ENCODE measurements around the gene FHIP2A.
"Not testable (repeated sequence)": the region's sequence is repeated elsewhere in the genome, so short reads cannot be mapped to it uniquely, and the experiment has no call there.

The FHIP2A gene

DNA sequence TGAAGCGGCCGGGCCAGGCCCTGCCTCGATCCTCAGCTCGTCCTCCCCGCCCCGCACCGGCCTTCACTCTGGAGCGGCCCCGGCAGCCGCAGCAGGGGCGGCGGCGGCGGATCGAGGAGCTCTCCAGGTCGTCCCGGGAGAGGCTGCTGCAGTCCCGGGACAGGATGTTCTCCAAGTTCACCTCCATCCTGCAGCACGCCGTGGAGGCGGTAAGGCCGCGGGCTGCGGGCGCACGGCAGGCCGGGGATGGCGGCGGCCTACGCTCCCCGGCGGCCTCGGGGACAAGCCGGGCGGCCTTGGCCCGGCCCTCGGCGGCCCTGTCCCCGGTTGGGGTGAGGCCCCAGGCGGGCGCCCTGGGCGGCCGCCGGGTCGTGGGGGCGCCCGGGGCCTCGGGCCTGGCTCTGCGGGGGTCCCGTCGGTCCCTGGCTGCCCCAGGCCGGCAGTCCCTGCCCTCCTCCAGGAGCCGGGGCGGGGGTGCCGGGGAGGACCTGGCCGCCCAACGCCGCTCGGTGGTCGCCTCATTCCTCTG lies 399 bp downstream of the FHIP2A start:
- H3K9me3 ChIP-seq (ENCODE audit: control insufficient read depth, insufficient read depth, low read length): no peaks in the 10 kb centered on the region
- H3K9ac ChIP-seq (ENCODE audit: low read depth, low read length): peak overlapping the region; percentile 79
- H3K27me3 ChIP-seq (ENCODE audit: control insufficient read depth, insufficient read depth, low read length): no peaks in the 10 kb centered on the region
- H3K4me3 ChIP-seq (ENCODE audit: low read depth, low read length): peak overlapping the region; percentile 72
- H3K36me3 ChIP-seq (ENCODE audit: control insufficient read depth, insufficient read depth, low read length): no peaks in the 10 kb centered on the region
- no peaks in the 10 kb centered on the region for H3K4me1 ChIP-seq (ENCODE audit: control insufficient read depth, insufficient read depth, low read length)

DNA sequence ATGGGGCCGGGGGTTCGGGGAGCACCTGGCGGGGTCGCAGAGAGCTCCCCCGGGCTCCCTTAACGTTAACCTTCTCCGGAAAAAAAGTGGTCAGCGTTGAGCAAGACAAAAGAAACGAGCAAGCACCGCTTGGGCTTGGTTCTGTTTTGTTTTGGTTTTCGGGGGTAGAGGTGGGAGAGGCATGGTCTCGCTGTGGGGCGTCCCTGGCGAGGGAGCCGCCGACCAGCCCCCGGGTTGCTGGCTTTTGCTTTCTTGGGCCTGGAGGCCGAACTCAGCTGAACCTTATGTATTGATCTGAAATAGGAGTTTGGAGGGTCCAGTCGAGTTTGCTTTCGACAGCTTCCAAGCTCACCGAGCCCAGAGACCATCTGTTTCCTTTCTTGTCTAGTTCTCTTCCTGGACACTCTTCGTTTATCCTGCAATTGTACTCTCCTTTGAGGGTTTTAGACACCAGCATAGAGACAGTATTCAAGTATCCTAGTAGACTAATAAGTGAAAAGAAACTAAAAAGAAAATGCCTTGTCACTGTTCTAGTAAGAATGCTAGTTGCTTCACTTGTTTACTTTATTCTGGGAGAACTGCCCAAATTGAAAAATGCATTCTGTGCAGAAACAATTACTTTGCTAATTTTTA lies 980 bp downstream of the FHIP2A start:
- Histone ChIP-seq H3K4me3 (ENCODE audit: low read depth, low read length) (peak overlapping the region; percentile 72), H3K27me3 (ENCODE audit: control insufficient read depth, insufficient read depth, low read length) (no peaks in the 10 kb centered on the region), H3K9me3 (ENCODE audit: control insufficient read depth, insufficient read depth, low read length) (no peaks in the 10 kb centered on the region), H3K9ac (ENCODE audit: low read depth, low read length) (peak overlapping the region; percentile 79), H3K36me3 (ENCODE audit: control insufficient read depth, insufficient read depth, low read length) (no peaks in the 10 kb centered on the region), H3K4me1 (ENCODE audit: control insufficient read depth, insufficient read depth, low read length) (no peaks in the 10 kb centered on the region)

DNA sequence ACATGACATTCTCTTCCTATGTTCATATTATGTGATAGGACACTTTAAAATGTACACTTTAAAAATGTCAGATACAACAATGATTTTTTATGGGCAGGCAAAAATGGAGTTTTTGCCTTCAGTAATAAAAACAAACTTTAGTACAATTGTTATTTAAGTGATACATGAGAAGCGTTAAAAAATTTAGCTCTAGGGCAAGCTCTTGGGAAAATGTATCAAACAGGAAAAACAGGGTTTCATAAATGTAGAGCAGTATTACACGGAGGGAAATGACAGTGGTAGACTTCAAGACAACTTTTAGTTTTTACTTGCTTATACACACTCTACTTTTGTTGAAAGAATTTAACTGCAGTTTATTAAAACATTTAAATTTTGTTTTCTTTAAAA lies 1.5 kb downstream of the FHIP2A start:
- Histone ChIP-seq H3K9me3 (ENCODE audit: control insufficient read depth, insufficient read depth, low read length) (no peaks in the 10 kb centered on the region), H3K36me3 (ENCODE audit: control insufficient read depth, insufficient read depth, low read length) (no peaks in the 10 kb centered on the region), H3K27me3 (ENCODE audit: control insufficient read depth, insufficient read depth, low read length) (no peaks in the 10 kb centered on the region), H3K4me1 (ENCODE audit: control insufficient read depth, insufficient read depth, low read length) (peaks cover 1% of the 10 kb centered on the region), H3K9ac (ENCODE audit: low read depth, low read length) (no peak overlapping the region), H3K4me3 (ENCODE audit: low read depth, low read length) (peak overlapping the region; percentile 72)

DNA sequence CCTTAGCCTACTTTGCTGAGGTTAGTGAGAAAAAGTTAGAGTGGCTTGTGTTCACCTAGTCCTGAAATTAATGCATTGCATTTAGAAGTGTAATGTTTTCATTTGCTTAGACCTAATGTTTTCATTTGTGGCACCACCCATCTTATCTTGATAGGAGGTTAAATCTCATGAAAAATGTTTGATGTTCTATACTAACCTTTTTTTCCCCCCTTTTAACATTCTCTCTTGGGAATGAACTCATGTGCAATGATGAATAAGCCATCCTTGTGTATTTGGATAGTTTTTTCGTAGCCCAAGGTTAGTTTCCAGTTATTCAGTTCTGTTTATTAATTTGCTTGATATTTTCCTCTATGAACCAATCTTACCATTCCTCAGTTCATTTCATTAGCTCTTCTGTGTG lies 2.8 kb downstream of the FHIP2A start:
- H3K27me3 ChIP-seq (ENCODE audit: control insufficient read depth, insufficient read depth, low read length): no peaks in the 10 kb centered on the region
- H3K4me1 ChIP-seq (ENCODE audit: control insufficient read depth, insufficient read depth, low read length): peaks cover 3% of the 10 kb centered on the region
- no peaks in the 10 kb centered on the region for H3K9me3 ChIP-seq (ENCODE audit: control insufficient read depth, insufficient read depth, low read length)
- H3K36me3 ChIP-seq (ENCODE audit: control insufficient read depth, insufficient read depth, low read length): no peaks in the 10 kb centered on the region
- no peak overlapping the region for H3K9ac ChIP-seq (ENCODE audit: low read depth, low read length)
- no peak overlapping the region for H3K4me3 ChIP-seq (ENCODE audit: low read depth, low read length)

DNA sequence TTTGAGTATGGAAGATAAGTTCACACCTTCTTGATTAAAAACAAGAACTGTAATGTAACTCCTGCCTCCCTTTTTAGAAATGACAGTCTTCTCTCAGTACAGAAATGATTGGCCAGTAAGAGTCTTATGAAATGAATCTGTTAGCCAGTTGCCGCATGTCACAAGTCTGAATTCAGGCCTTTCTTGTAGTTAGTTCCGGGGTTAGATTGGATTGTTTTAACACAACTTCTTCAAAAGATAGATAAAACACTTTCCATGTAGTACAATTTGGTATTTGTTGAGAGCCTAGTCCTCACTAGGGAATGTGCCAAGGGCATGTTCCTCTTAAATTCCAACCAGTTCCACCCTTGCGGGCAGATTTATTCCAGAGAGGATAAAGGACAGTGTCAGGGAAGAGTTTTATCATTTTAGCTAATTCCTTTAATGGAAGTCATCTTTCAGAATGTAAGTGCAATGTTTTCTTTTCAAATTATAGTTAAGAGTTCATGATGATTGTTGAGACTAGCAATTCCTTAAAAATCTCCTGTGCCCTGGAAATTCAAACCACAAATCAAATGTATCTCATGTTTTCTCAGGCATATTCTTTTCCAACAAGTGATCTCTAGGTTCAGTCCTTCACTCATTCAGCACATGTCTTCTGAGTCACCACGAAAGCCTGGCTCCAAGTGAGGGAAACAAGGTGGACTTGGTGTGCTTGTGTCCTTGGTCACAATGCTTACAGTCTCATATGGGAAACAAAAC lies 4.1 kb downstream of the FHIP2A start:
- no peak overlapping the region for H3K9ac ChIP-seq (ENCODE audit: low read depth, low read length)
- H3K9me3 ChIP-seq (ENCODE audit: control insufficient read depth, insufficient read depth, low read length): no peaks in the 10 kb centered on the region
- H3K4me3 ChIP-seq (ENCODE audit: low read depth, low read length): no peak overlapping the region
- H3K36me3 ChIP-seq (ENCODE audit: control insufficient read depth, insufficient read depth, low read length): no peaks in the 10 kb centered on the region
- no peaks in the 10 kb centered on the region for H3K27me3 ChIP-seq (ENCODE audit: control insufficient read depth, insufficient read depth, low read length)
- peaks cover 3% of the 10 kb centered on the region for H3K4me1 ChIP-seq (ENCODE audit: control insufficient read depth, insufficient read depth, low read length)

DNA sequence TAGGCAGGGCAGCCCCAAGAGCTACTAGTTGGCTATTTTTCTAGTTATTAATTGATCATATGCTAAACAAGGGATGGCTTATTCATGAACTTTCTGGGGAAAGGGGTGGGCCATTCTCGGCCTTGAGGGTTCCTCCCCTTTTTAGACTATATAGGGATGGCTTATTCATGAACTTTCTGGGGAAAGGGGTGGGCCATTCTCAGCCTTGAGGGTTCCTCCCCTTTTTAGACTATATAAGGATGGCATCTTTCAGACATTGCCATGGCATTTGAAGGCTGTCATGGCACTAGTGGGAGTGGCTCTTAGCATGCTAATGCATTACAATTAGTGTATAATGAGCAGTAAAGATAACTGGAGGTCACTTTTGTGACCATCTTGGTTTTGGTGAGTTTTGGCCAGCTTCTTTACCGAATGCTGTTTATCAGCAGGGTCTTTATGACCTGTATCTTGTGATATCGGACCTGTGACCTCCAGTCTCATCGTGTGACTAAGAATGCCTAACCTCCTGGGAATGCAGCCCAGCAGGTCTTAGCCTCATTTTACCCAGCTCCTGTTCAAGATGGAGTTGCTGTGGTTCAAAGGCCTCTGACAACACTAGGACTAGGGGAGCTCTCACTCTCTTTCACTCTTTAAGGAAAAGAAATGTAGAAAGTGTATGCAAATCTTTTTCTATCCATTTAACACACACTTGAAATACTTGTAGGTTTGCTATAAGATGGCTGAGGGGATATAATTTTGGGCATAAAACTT lies 7.8 kb downstream of the FHIP2A start:
- Histone ChIP-seq H3K4me1 (ENCODE audit: control insufficient read depth, insufficient read depth, low read length) (peaks cover 3% of the 10 kb centered on the region), H3K27me3 (ENCODE audit: control insufficient read depth, insufficient read depth, low read length) (no peaks in the 10 kb centered on the region), H3K36me3 (ENCODE audit: control insufficient read depth, insufficient read depth, low read length) (no peaks in the 10 kb centered on the region), H3K9ac (ENCODE audit: low read depth, low read length) (no peak overlapping the region), H3K4me3 (ENCODE audit: low read depth, low read length) (no peak overlapping the region), H3K9me3 (ENCODE audit: control insufficient read depth, insufficient read depth, low read length) (no peaks in the 10 kb centered on the region)

DNA sequence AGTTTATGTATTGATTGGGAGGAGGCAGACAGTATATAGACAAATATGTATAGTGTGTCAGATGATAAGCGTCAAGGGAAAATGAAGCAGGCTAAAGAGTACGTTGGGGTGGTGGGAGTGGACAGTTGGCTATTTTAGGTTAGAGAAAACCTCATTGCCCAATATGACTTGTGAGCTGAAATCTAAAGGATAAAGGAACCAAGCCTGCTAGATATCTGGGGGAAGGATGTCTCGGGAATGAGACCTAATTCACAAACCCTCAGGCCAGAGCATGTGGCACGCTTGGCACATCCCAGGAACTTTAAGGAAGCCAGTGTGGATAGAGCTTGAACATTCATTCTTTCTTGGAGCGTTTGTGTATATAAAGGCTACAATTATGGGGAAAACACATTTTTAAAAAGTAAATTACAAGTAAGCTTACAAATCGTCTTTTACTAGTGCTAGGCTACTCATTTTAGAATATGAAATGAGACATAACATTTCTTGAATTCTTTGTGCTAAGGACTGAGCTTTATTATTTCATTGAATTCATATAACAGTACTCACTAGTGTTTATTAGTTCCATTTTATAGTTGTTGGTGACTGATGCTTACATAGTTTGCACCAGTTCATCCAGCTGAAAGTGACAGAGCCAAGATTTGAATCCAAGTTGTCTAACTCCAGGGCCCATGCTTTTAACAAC lies 9.7 kb downstream of the FHIP2A start:
- Histone ChIP-seq H3K36me3 (ENCODE audit: control insufficient read depth, insufficient read depth, low read length) (no peaks in the 10 kb centered on the region), H3K4me3 (ENCODE audit: low read depth, low read length) (no peak overlapping the region), H3K9ac (ENCODE audit: low read depth, low read length) (no peak overlapping the region)

DNA sequence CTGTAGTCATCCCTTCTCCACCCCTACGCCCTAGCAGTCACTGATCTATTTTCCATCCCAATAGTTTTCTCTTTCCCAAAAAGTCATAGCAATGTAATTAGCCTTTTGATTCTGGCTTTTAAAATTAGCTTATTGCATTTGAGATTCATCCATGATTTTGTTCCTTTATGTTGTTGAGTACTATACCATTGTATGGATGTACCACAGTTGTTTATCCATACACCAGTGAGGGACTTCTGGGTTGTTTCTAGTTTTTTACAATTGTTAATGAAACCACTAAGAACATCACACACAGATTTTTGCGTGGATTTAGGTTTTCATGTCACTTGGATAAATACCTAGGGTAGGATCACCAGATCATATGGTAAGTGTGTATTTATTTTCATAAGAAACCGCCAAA lies 16.1 kb downstream of the FHIP2A start:
- no peak overlapping the region for H3K4me3 ChIP-seq (ENCODE audit: low read depth, low read length)
- H3K9me3 ChIP-seq (ENCODE audit: control insufficient read depth, insufficient read depth, low read length): no peaks in the 10 kb centered on the region
- no peaks in the 10 kb centered on the region for H3K27me3 ChIP-seq (ENCODE audit: control insufficient read depth, insufficient read depth, low read length)
- H3K36me3 ChIP-seq (ENCODE audit: control insufficient read depth, insufficient read depth, low read length): no peaks in the 10 kb centered on the region
- H3K9ac ChIP-seq (ENCODE audit: low read depth, low read length): no peak overlapping the region
- no peaks in the 10 kb centered on the region for H3K4me1 ChIP-seq (ENCODE audit: control insufficient read depth, insufficient read depth, low read length)

More for the DNA sequence above, 9.7 kb downstream of the FHIP2A start:
- Histone ChIP-seq H3K4me1 (ENCODE audit: control insufficient read depth, insufficient read depth, low read length) (peaks cover 3% of the 10 kb centered on the region), H3K9me3 (ENCODE audit: control insufficient read depth, insufficient read depth, low read length) (no peaks in the 10 kb centered on the region), H3K27me3 (ENCODE audit: control insufficient read depth, insufficient read depth, low read length) (no peaks in the 10 kb centered on the region)

DNA sequence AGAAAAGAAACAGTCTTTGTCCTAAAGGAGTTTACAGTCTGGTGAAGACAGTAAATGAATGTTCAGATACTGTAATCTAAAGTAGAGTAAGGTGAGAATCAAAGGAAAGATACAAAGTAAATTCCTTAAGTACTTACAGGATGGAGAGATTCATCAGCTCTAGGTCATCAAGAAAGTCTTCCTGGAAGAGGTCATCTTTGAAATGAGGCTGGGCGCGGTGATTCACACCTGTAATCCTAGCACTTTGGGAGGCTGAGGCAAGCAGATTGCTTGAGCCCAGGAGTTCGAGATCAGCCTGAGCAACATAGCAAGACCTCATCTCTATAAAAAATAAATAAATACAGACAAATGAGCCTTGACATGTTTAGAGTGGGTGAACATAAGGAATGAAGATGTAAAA lies 18.3 kb downstream of the FHIP2A start:
- Histone ChIP-seq H3K36me3 (ENCODE audit: control insufficient read depth, insufficient read depth, low read length) (no peaks in the 10 kb centered on the region), H3K4me3 (ENCODE audit: low read depth, low read length) (no peak overlapping the region), H3K27me3 (ENCODE audit: control insufficient read depth, insufficient read depth, low read length) (no peaks in the 10 kb centered on the region), H3K9me3 (ENCODE audit: control insufficient read depth, insufficient read depth, low read length) (no peaks in the 10 kb centered on the region), H3K9ac (ENCODE audit: low read depth, low read length) (no peak overlapping the region), H3K4me1 (ENCODE audit: control insufficient read depth, insufficient read depth, low read length) (no peaks in the 10 kb centered on the region)

DNA sequence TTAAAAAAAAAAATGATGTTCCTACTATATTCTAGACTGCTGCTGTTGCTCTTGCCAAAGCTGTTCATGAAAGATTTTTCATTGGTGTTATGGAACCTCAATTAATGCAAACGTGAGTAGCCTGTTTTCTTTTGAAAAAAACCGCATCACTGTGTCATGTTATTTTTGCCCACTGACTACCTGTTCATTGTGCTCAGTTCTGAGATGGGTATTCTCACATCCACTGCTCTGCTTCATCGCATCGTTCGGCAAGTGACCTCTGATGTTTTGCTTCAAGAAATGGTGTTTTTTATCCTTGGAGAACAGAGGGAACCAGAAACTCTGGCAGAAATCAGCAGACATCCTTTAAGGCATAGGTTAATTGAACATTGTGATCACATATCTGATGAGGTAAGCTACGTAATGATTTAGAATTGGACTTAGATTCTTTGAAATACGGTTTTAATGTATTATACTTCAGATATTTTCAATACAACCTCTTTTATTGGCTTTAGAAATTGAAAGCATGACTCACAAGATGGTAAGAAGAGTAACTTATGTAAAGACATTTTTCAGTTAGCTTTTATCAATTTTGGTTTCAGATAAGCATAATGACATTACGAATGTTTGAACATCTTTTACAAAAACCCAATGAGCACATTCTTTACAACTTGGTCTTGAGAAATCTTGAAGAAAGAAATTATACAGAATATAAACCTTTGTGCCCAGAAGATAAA lies 24.6 kb downstream of the FHIP2A start:
- no peaks in the 10 kb centered on the region for H3K9me3 ChIP-seq (ENCODE audit: control insufficient read depth, insufficient read depth, low read length)
- no peak overlapping the region for H3K4me3 ChIP-seq (ENCODE audit: low read depth, low read length)
- no peak overlapping the region for H3K9ac ChIP-seq (ENCODE audit: low read depth, low read length)
- H3K27me3 ChIP-seq (ENCODE audit: control insufficient read depth, insufficient read depth, low read length): no peaks in the 10 kb centered on the region
- no peaks in the 10 kb centered on the region for H3K4me1 ChIP-seq (ENCODE audit: control insufficient read depth, insufficient read depth, low read length)
- H3K36me3 ChIP-seq (ENCODE audit: control insufficient read depth, insufficient read depth, low read length): peaks cover 8% of the 10 kb centered on the region

DNA sequence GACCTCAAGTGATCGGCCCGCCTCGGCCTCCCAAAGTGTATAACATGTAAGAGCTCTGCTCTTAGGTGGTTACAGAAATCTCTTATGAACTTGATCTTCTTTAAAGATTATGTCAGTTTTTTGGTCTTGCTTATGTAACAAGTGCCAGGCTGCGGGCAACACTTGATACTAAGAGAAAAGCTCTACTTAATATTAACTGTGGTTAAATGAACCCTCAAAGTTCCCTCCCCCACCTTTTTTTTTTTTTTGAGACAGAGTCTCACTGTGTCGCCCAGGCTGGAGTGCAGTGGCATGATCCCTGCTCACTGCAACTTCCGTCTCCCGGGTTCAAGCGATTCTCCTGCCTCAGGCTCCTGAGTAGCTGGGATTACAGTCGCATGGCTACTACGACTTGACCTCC lies 25.9 kb downstream of the FHIP2A start:
- H3K9me3 ChIP-seq (ENCODE audit: control insufficient read depth, insufficient read depth, low read length); H3K36me3 ChIP-seq (ENCODE audit: control insufficient read depth, insufficient read depth, low read length): not testable (repeated sequence)

More for the DNA sequence above, 25.9 kb downstream of the FHIP2A start:
- not testable (repeated sequence) for H3K4me3 ChIP-seq (ENCODE audit: low read depth, low read length); H3K9ac ChIP-seq (ENCODE audit: low read depth, low read length); H3K27me3 ChIP-seq (ENCODE audit: control insufficient read depth, insufficient read depth, low read length); H3K4me1 ChIP-seq (ENCODE audit: control insufficient read depth, insufficient read depth, low read length)

Measured in iPS-15b (cell line).